Parietal lobe (tissue), 1 donor: ENCODE data around the gene TSR2. TPM values are rescaled to one million over a fixed set of nuclear protein-coding genes. Genes with fewer than 3 reads are reported as not detected.

Experiments
- total RNA-seq: library from RNA; depleted of rRNA; stranded (reverse); fragments of >200 nt; gene quantifications from one replicate; pipeline ENCODE4 v1.2.3, GENCODE V29; 2014

TSR2 gene, protein sequence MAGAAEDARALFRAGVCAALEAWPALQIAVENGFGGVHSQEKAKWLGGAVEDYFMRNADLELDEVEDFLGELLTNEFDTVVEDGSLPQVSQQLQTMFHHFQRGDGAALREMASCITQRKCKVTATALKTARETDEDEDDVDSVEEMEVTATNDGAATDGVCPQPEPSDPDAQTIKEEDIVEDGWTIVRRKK
- 12.2 TPM for total RNA-seq

DNA sequence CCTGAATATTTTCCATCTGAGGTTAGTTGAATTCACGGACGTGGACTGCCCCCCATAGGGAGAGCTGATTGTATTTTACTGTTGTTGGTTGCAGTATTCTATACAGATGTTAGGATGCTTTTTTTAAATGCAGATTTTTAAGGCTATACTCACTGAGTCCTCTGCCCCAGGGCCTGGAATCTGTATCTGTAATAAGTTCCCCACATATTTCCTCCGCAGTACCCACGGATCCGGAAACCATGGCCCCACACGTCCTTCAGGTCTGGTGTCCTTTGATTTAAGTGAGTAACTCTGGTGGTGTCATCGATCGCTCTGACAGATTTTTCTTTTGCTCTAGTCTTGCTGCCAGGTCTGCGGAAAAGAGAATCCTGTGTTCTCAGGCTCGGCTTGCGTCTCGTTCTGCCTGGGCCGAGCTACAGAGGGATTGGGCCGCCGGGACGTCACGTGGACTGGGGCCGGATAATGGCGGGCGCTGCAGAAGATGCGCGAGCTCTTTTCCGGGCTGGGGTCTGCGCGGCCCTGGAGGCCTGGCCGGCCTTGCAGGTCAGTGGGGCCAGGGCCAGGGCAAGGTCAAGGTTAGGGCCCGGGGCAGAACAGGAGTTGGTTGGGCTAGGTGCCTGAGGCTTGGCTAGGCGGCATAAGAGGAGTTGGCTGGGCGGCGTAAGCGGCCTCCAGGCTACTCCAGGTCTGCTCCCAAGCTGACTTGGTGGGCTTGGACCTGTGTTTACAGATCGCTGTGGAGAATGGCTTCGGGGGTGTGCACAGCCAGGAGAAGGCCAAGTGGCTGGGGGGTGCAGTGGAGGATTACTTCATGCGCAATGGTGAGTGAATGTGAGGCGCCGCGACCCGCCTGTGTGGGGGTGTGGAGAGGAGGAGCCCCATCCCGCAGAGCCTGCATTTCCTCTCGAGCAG is at the start of gene TSR2:
Gene TSR2, plus strand, starts transcription at position 445 of the 912 bp plus-strand sequence. Its CDS starts 18 bp downstream, at position 463.

Other genes with a start within 250 kb of the TSR2 start
- 61.3 TPM for gene WNK3, start 82.4 kb upstream of the TSR2 start, total RNA-seq
- gene FGD1, start 55.8 kb downstream of the TSR2 start, total RNA-seq = 13.8 TPM
- 32.9 TPM for gene GNL3L, start 89.8 kb downstream of the TSR2 start, total RNA-seq